ENCODE measurements around the gene CACNB2. TPM values are rescaled to one million over a fixed set of nuclear protein-coding genes. Genes with fewer than 3 reads are reported as not detected.

The CACNB2 gene
- total RNA-seq, 1 experiment from 2014 or later: 3.2 TPM

DNA sequence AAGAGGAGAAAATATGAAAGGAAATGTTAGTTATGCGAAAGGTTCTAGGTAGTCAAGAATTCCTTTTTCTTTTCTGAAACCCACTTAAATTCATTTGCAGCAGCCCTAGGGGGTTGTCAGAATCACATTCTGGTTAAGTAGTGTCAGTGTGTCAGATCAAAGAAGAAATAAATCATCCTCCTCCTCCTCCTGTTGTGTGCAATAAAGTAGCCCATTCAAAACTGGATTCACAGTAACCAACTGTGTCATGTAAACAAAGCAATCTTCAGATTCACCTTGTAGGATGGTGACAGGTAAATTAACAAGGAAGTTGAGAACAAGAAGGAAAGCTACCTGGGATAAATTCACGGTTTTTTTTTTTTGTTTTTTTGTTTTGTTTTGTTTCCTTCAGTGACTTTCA is 383.6 kb downstream of the CACNB2 start (continued):
- TF ChIP-seq OVOL2 (CRISPR knock-in tag; IDR thresholded peaks at IDR 0.05; ENCODE audit: borderline replicate concordance): no peak
- TF ChIP-seq NFATC4 (CRISPR knock-in tag; IDR thresholded peaks at IDR 0.05): no peak
- no peak for TF ChIP-seq ZNF263 (CRISPR knock-in tag; IDR thresholded peaks at IDR 0.05; ENCODE audit: low read depth)
- TF ChIP-seq, protein P1, sequence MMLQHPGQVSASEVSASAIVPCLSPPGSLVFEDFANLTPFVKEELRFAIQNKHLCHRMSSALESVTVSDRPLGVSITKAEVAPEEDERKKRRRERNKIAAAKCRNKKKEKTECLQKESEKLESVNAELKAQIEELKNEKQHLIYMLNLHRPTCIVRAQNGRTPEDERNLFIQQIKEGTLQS (CRISPR knock-in tag; conservative IDR thresholded peaks at IDR 0.05): no peak
- no peak for TF ChIP-seq HMGA2 (CRISPR knock-in tag; IDR thresholded peaks at IDR 0.05)
- no peak for TF ChIP-seq KAT7 (CRISPR knock-in tag; IDR thresholded peaks at IDR 0.05; ENCODE audit: borderline replicate concordance)
- TF ChIP-seq, protein P2, sequence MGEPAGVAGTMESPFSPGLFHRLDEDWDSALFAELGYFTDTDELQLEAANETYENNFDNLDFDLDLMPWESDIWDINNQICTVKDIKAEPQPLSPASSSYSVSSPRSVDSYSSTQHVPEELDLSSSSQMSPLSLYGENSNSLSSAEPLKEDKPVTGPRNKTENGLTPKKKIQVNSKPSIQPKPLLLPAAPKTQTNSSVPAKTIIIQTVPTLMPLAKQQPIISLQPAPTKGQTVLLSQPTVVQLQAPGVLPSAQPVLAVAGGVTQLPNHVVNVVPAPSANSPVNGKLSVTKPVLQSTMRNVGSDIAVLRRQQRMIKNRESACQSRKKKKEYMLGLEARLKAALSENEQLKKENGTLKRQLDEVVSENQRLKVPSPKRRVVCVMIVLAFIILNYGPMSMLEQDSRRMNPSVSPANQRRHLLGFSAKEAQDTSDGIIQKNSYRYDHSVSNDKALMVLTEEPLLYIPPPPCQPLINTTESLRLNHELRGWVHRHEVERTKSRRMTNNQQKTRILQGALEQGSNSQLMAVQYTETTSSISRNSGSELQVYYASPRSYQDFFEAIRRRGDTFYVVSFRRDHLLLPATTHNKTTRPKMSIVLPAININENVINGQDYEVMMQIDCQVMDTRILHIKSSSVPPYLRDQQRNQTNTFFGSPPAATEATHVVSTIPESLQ (CRISPR knock-in tag; IDR thresholded peaks at IDR 0.05): no peak

DNA sequence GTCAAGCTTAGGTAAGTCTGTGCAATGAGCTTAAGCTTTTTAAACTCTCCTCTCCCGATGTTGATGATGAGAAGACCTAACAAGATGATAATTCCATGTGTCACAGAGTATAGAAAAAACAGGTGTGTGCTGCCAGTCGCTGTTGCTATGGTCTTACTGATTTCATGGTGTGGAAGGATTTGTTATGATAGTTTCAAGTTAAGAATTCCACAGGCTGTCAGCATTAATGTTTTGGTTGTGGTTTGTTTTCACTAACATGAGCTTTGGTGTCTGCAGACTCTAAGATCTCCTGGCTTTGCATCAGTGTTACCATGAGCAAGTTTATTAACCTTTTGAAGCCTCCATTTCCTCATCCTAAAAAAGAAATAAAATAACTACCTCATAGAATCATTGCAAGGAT is 387.5 kb downstream of the CACNB2 start:
- ATAC-seq: no peak

DNA sequence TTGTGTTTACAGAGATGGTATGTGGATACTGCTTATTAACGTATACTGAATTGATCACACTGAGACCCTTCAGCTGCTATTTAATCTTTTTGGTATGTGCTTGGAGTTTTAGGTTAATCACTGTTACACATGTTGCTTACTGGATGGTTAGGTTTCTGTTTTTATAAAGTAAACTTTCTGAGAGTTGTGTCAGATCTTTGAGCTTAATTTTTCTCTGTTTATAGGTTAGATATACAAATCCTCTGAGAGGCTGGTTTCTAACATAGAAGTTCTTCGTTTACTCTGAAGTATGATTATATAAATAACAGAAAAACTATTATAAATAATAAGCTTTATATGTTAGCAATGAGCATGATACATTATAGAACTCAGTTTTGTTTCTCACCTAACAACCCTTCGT is 388.1 kb downstream of the CACNB2 start:
- no peak for ATAC-seq

More for the DNA sequence above, 387.5 kb downstream of the CACNB2 start:
- TF ChIP-seq, protein P1 (CRISPR knock-in tag; conservative IDR thresholded peaks at IDR 0.05): no peak
- TF ChIP-seq ZNF416 (CRISPR knock-in tag; IDR thresholded peaks at IDR 0.05) (no peak), PRRX2 (CRISPR knock-in tag; IDR thresholded peaks at IDR 0.05) (no peak), SMAD4 (CRISPR knock-in tag; IDR thresholded peaks at IDR 0.05) (no peak)
- TF ChIP-seq, protein P3, sequence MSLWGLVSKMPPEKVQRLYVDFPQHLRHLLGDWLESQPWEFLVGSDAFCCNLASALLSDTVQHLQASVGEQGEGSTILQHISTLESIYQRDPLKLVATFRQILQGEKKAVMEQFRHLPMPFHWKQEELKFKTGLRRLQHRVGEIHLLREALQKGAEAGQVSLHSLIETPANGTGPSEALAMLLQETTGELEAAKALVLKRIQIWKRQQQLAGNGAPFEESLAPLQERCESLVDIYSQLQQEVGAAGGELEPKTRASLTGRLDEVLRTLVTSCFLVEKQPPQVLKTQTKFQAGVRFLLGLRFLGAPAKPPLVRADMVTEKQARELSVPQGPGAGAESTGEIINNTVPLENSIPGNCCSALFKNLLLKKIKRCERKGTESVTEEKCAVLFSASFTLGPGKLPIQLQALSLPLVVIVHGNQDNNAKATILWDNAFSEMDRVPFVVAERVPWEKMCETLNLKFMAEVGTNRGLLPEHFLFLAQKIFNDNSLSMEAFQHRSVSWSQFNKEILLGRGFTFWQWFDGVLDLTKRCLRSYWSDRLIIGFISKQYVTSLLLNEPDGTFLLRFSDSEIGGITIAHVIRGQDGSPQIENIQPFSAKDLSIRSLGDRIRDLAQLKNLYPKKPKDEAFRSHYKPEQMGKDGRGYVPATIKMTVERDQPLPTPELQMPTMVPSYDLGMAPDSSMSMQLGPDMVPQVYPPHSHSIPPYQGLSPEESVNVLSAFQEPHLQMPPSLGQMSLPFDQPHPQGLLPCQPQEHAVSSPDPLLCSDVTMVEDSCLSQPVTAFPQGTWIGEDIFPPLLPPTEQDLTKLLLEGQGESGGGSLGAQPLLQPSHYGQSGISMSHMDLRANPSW (CRISPR knock-in tag; conservative IDR thresholded peaks at IDR 0.05; ENCODE audit: low read depth): no peak
- no peak for DNase-seq (ENCODE audit: low spot score)
- CTCF ChIA-PET: no interaction called here
- Mint-ChIP-seq H3K4me1 (peaks cover 4% of the 10 kb centered on the region), H3K36me3 (peaks cover 25% of the 10 kb centered on the region), H3K27ac (no peak overlapping the region), H3K9me3 (peaks cover 20% of the 10 kb centered on the region), H3K4me3 (no peak overlapping the region), H3K27me3 (ENCODE audit: low read depth) (no peaks in the 10 kb centered on the region)
- POLR2A ChIA-PET: no interaction called here

More for the DNA sequence above, 388.1 kb downstream of the CACNB2 start:
- no peak overlapping the region for H3K27ac Mint-ChIP-seq
- peaks cover 25% of the 10 kb centered on the region for H3K36me3 Mint-ChIP-seq
- CTCF ChIA-PET: no interaction called here
- H3K27me3 Mint-ChIP-seq (ENCODE audit: low read depth): no peaks in the 10 kb centered on the region
- peaks cover 4% of the 10 kb centered on the region for H3K4me1 Mint-ChIP-seq
- POLR2A ChIA-PET: no interaction called here
- peaks cover 20% of the 10 kb centered on the region for H3K9me3 Mint-ChIP-seq
- TF ChIP-seq, protein P4, sequence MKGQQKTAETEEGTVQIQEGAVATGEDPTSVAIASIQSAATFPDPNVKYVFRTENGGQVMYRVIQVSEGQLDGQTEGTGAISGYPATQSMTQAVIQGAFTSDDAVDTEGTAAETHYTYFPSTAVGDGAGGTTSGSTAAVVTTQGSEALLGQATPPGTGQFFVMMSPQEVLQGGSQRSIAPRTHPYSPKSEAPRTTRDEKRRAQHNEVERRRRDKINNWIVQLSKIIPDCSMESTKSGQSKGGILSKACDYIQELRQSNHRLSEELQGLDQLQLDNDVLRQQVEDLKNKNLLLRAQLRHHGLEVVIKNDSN (CRISPR knock-in tag; IDR thresholded peaks at IDR 0.05): no peak
- TF ChIP-seq, protein P5, sequence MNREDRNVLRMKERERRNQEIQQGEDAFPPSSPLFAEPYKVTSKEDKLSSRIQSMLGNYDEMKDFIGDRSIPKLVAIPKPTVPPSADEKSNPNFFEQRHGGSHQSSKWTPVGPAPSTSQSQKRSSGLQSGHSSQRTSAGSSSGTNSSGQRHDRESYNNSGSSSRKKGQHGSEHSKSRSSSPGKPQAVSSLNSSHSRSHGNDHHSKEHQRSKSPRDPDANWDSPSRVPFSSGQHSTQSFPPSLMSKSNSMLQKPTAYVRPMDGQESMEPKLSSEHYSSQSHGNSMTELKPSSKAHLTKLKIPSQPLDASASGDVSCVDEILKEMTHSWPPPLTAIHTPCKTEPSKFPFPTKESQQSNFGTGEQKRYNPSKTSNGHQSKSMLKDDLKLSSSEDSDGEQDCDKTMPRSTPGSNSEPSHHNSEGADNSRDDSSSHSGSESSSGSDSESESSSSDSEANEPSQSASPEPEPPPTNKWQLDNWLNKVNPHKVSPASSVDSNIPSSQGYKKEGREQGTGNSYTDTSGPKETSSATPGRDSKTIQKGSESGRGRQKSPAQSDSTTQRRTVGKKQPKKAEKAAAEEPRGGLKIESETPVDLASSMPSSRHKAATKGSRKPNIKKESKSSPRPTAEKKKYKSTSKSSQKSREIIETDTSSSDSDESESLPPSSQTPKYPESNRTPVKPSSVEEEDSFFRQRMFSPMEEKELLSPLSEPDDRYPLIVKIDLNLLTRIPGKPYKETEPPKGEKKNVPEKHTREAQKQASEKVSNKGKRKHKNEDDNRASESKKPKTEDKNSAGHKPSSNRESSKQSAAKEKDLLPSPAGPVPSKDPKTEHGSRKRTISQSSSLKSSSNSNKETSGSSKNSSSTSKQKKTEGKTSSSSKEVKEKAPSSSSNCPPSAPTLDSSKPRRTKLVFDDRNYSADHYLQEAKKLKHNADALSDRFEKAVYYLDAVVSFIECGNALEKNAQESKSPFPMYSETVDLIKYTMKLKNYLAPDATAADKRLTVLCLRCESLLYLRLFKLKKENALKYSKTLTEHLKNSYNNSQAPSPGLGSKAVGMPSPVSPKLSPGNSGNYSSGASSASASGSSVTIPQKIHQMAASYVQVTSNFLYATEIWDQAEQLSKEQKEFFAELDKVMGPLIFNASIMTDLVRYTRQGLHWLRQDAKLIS (CRISPR knock-in tag; IDR thresholded peaks at IDR 0.05; ENCODE audit: borderline replicate concordance): no peak
- TF ChIP-seq HMGA2 (CRISPR knock-in tag; IDR thresholded peaks at IDR 0.05): no peak
- TF ChIP-seq ZNF263 (CRISPR knock-in tag; IDR thresholded peaks at IDR 0.05; ENCODE audit: low read depth): no peak
- TF ChIP-seq, protein P3 (CRISPR knock-in tag; conservative IDR thresholded peaks at IDR 0.05; ENCODE audit: low read depth): no peak
- TF ChIP-seq, protein P6, sequence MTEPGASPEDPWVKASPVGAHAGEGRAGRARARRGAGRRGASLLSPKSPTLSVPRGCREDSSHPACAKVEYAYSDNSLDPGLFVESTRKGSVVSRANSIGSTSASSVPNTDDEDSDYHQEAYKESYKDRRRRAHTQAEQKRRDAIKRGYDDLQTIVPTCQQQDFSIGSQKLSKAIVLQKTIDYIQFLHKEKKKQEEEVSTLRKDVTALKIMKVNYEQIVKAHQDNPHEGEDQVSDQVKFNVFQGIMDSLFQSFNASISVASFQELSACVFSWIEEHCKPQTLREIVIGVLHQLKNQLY (CRISPR knock-in tag; IDR thresholded peaks at IDR 0.05): no peak
- no peak for TF ChIP-seq FOXK1 (CRISPR knock-in tag; IDR thresholded peaks at IDR 0.05)
- TF ChIP-seq, protein P7, sequence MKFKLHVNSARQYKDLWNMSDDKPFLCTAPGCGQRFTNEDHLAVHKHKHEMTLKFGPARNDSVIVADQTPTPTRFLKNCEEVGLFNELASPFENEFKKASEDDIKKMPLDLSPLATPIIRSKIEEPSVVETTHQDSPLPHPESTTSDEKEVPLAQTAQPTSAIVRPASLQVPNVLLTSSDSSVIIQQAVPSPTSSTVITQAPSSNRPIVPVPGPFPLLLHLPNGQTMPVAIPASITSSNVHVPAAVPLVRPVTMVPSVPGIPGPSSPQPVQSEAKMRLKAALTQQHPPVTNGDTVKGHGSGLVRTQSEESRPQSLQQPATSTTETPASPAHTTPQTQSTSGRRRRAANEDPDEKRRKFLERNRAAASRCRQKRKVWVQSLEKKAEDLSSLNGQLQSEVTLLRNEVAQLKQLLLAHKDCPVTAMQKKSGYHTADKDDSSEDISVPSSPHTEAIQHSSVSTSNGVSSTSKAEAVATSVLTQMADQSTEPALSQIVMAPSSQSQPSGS (CRISPR knock-in tag; IDR thresholded peaks at IDR 0.05; ENCODE audit: borderline replicate concordance, low read depth): no peak
- no peak for DNase-seq (ENCODE audit: low spot score)
- no peak overlapping the region for H3K4me3 Mint-ChIP-seq
